Stromal cell of bone marrow (primary cell): ENCODE results near the gene ITPRIP.
A peak's percentile ranks its signal among the peaks of the same experiment; 100 is the strongest.

Experiments used
- DNase-seq: peaks from one replicate; pipeline ENCODE4 v3.0.0-alpha.2; 2012; ENCODE audit warnings: low read depth

Gene ITPRIP

GRCh38 chr10:104325436-104326435 is 12.5 kb downstream of the ITPRIP start:
- no peak for DNase-seq

GRCh38 chr10:104324931-104325330 is 13.3 kb downstream of the ITPRIP start:
- DNase-seq, result no peak

- no peak for DNase-seq
Measured at GRCh38 chr10:104324221-104324686, 14.0 kb downstream of the ITPRIP start.

GRCh38 chr10:104323760-104324201 is 14.5 kb downstream of the ITPRIP start:
- no peak for DNase-seq

GRCh38 chr10:104323085-104323484 is 15.2 kb downstream of the ITPRIP start:
- no peak for DNase-seq

GRCh38 chr10:104322416-104322782 is 15.9 kb downstream of the ITPRIP start:
- DNase-seq, result no peak

GRCh38 chr10:104321725-104322415 is 16.4 kb downstream of the ITPRIP start:
- DNase-seq, result no peak

- no peak for DNase-seq
Measured at GRCh38 chr10:104321226-104321625, 17.0 kb downstream of the ITPRIP start.

- DNase-seq, result no peak
Measured at GRCh38 chr10:104318810-104319741, 19.2 kb downstream of the ITPRIP start.

GRCh38 chr10:104318326-104318725 is 19.9 kb downstream of the ITPRIP start:
- DNase-seq, result no peak

- no peak for DNase-seq
Measured at GRCh38 chr10:104317726-104318299, 20.5 kb downstream of the ITPRIP start.

- DNase-seq, result peak; percentile 83
Measured at GRCh38 chr10:104317269-104317710, 21.0 kb downstream of the ITPRIP start.

GRCh38 chr10:104316321-104317099 is 21.8 kb downstream of the ITPRIP start:
- DNase-seq, result no peak

- no peak for DNase-seq
Measured at GRCh38 chr10:104315486-104315921, 22.8 kb downstream of the ITPRIP start.

- DNase-seq, result no peak
Measured at GRCh38 chr10:104314591-104315485, 23.4 kb downstream of the ITPRIP start.

GRCh38 chr10:104311184-104311720 is 27.0 kb downstream of the ITPRIP start:
- no peak for DNase-seq

GRCh38 chr10:104309980-104310978 is 28.0 kb downstream of the ITPRIP start:
- DNase-seq, result peak; percentile 95

GRCh38 chr10:104308439-104308903 is 29.8 kb downstream of the ITPRIP start:
- DNase-seq, result no peak
